Activated CD4-positive, alpha-beta memory T cell treated with anti-CD3 and anti-CD28 coated beads, Interleukin-2, amount 10 ng/mL, durations not matched to agents 7 days and 5 days (primary cell): ENCODE measurements around the gene FUT9. TPM values are rescaled to one million over a fixed set of nuclear protein-coding genes. Genes with fewer than 3 reads are reported as not detected.

ENCODE experiments used
- CTCF ChIA-PET: fragments of 350-600 bp; sonication (Branson Sonifier 250); formaldehyde crosslinking; loops from one replicate; lab custom pipeline; 2021; ENCODE audit warnings: antibody characterized with exemption, inconsistent platforms; lab: Charles Lee
- POLR2A ChIA-PET: fragments of 350-600 bp; sonication (Branson Sonifier 250); formaldehyde crosslinking; loops from one replicate; lab custom pipeline; 2021; ENCODE audit warnings: antibody characterized with exemption; lab: Charles Lee
- DNase-seq: peaks from one replicate; pipeline ENCODE4 v3.0.0-alpha.2; 2020
- H3K27ac Mint-ChIP-seq: one replicate; pipeline ENCODE4 v1.8.0; 2021; ENCODE audit warnings: mild to moderate bottlenecking, mixed read lengths
- H3K27me3 Mint-ChIP-seq: one replicate; pipeline ENCODE4 v1.8.0; 2021; ENCODE audit warnings: mixed read lengths
- H3K36me3 Mint-ChIP-seq: one replicate; pipeline ENCODE4 v1.8.0; 2021; ENCODE audit warnings: low read depth, mixed read lengths
- H3K4me1 Mint-ChIP-seq: one replicate; pipeline ENCODE4 v1.8.0; 2021; ENCODE audit warnings: mixed read lengths
- H3K4me3 Mint-ChIP-seq: one replicate; pipeline ENCODE4 v1.8.0; 2021; ENCODE audit warnings: mild to moderate bottlenecking, mixed read lengths
- H3K9me3 Mint-ChIP-seq: one replicate; pipeline ENCODE4 v1.8.0; 2021; ENCODE audit warnings: mixed read lengths
- total RNA-seq, 2 experiments: library from RNA; stranded (reverse); gene quantifications; one replicate each; pipeline ENCODE4 v1.2.3, GENCODE V29; 2021

FUT9 gene
- total RNA-seq, 2 experiments from 2014 or later: not detected

- POLR2A ChIA-PET: no interaction called here
- CTCF ChIA-PET: no interaction called here
- Mint-ChIP-seq H3K4me1 (no peaks in the 10 kb centered on the region), H3K36me3 (no peaks in the 10 kb centered on the region), H3K27ac (no peak overlapping the region), H3K27me3 (peaks cover 23% of the 10 kb centered on the region), H3K4me3 (no peak overlapping the region), H3K9me3 (no peaks in the 10 kb centered on the region)
- no peak for DNase-seq
Observed at GRCh38 chr6:96016334-96017069, 728 bp downstream of the FUT9 start.

DNA sequence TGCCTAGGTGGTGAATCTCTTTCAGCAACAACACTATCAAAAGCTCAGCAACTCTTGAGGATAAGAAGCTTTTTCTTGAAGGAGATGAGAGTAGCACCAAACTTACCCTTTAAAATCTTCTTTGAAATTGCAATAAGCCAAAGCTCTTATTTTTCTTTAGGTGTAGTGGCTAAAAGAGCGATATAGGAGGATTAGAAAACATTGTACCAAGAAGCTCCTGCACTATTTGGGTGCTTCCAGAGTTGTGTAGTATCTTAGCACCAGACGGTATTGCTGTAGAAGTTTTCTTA lies 1.2 kb downstream of the FUT9 start:
- no peaks in the 10 kb centered on the region for H3K36me3 Mint-ChIP-seq

GRCh38 chr6:96022225-96022624 lies 6.5 kb downstream of the FUT9 start:
- Mint-ChIP-seq H3K4me1 (no peaks in the 10 kb centered on the region), H3K4me3 (no peak overlapping the region), H3K27ac (no peak overlapping the region), H3K9me3 (no peaks in the 10 kb centered on the region), H3K36me3 (no peaks in the 10 kb centered on the region), H3K27me3 (peaks cover under 1% of the 10 kb centered on the region)
- ChIA-PET POLR2A (no interaction called here), CTCF (no interaction called here)
- no peak for DNase-seq

More for the DNA sequence above, 1.2 kb downstream of the FUT9 start:
- Mint-ChIP-seq H3K4me1 (no peaks in the 10 kb centered on the region), H3K9me3 (no peaks in the 10 kb centered on the region), H3K4me3 (no peak overlapping the region), H3K27me3 (peaks cover 23% of the 10 kb centered on the region), H3K27ac (no peak overlapping the region)
- DNase-seq: no peak
- ChIA-PET CTCF (no interaction called here), POLR2A (no interaction called here)

DNA sequence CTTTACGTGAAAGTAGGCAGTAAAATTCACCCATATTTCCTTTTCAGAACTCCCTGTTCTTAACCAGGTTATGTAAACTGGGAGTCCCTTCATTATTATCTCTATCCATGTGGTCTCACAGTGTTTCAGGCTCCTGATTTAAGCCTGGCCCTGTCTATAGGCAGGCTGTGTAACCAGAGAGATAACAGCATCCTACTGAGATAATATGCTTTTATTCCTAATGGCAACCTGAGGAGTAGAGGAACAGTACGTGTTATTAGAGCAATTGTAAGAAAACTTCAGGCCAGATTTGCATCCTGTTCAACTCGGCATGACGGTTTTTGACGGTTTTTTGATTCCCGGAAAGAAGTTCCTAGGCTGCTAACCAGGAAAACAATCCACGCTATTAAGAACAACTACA lies 16.9 kb downstream of the FUT9 start:
- Mint-ChIP-seq H3K4me1 (no peaks in the 10 kb centered on the region), H3K27me3 (no peaks in the 10 kb centered on the region), H3K27ac (no peak overlapping the region), H3K4me3 (no peak overlapping the region), H3K9me3 (no peaks in the 10 kb centered on the region), H3K36me3 (no peaks in the 10 kb centered on the region)
- ChIA-PET CTCF (no interaction called here), POLR2A (no interaction called here)
- DNase-seq: no peak

GRCh38 chr6:96051555-96051954 lies 35.8 kb downstream of the FUT9 start:
- Mint-ChIP-seq H3K9me3 (no peaks in the 10 kb centered on the region), H3K4me1 (no peaks in the 10 kb centered on the region), H3K4me3 (no peak overlapping the region), H3K36me3 (no peaks in the 10 kb centered on the region), H3K27me3 (no peaks in the 10 kb centered on the region), H3K27ac (no peak overlapping the region)
- CTCF ChIA-PET: no interaction called here
- POLR2A ChIA-PET: no interaction called here
- no peak for DNase-seq

- Mint-ChIP-seq H3K9me3 (no peaks in the 10 kb centered on the region), H3K27me3 (no peaks in the 10 kb centered on the region), H3K36me3 (no peaks in the 10 kb centered on the region), H3K27ac (no peak overlapping the region), H3K4me1 (no peaks in the 10 kb centered on the region), H3K4me3 (no peak overlapping the region)
- CTCF ChIA-PET: interaction anchor here (0.6 kb wide), 1 partner anchor 90 kb away, joined by 4 read pairs; no protein-coding TSS in a partner anchor
- no peak for DNase-seq
- POLR2A ChIA-PET: no interaction called here
Observed at GRCh38 chr6:96058082-96058481, 42.3 kb downstream of the FUT9 start.

- CTCF ChIA-PET: no interaction called here
- no peaks in the 10 kb centered on the region for H3K27me3 Mint-ChIP-seq
- no peaks in the 10 kb centered on the region for H3K4me1 Mint-ChIP-seq
- H3K27ac Mint-ChIP-seq: no peak overlapping the region
- H3K4me3 Mint-ChIP-seq: no peak overlapping the region
- POLR2A ChIA-PET: no interaction called here
- no peaks in the 10 kb centered on the region for H3K9me3 Mint-ChIP-seq
- no peak for DNase-seq
- no peaks in the 10 kb centered on the region for H3K36me3 Mint-ChIP-seq
Observed at GRCh38 chr6:96059586-96059985, 43.8 kb downstream of the FUT9 start.

GRCh38 chr6:96060249-96060648 lies 44.5 kb downstream of the FUT9 start:
- Mint-ChIP-seq H3K4me1 (no peaks in the 10 kb centered on the region), H3K27me3 (no peaks in the 10 kb centered on the region), H3K9me3 (no peaks in the 10 kb centered on the region), H3K4me3 (no peak overlapping the region), H3K27ac (no peak overlapping the region), H3K36me3 (no peaks in the 10 kb centered on the region)
- ChIA-PET CTCF (no interaction called here), POLR2A (no interaction called here)
- no peak for DNase-seq

DNA sequence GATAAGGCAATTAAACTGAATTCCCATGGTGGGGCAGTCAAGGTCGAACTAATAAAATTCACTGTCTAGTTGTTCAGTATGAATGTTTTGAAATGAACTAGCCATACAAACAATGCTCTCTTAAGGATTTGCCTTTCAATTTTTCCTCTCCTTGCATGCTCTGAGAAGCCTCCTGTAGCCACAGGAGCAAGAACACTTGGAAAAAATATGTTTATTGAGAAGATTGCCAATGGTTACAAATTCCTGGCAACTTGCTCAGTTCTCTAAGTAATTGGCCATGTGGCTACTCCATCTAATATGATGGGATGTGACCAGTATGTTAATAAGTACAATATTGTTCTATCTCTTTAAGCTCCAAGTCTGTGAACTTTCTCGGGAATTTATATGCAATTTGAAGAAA lies 49.4 kb downstream of the FUT9 start:
- no peaks in the 10 kb centered on the region for H3K4me1 Mint-ChIP-seq

GRCh38 chr6:96066376-96066775 lies 50.6 kb downstream of the FUT9 start:
- ChIA-PET CTCF (no interaction called here), POLR2A (no interaction called here)
- DNase-seq: no peak
- Mint-ChIP-seq H3K9me3 (no peaks in the 10 kb centered on the region), H3K36me3 (no peaks in the 10 kb centered on the region), H3K4me1 (no peaks in the 10 kb centered on the region), H3K27ac (no peak overlapping the region), H3K27me3 (no peaks in the 10 kb centered on the region), H3K4me3 (no peak overlapping the region)

More for the DNA sequence above, 49.4 kb downstream of the FUT9 start:
- POLR2A ChIA-PET: no interaction called here
- DNase-seq: no peak
- CTCF ChIA-PET: no interaction called here
- no peaks in the 10 kb centered on the region for H3K27me3 Mint-ChIP-seq
- H3K4me3 Mint-ChIP-seq: no peak overlapping the region
- no peaks in the 10 kb centered on the region for H3K9me3 Mint-ChIP-seq
- no peaks in the 10 kb centered on the region for H3K36me3 Mint-ChIP-seq
- no peak overlapping the region for H3K27ac Mint-ChIP-seq

GRCh38 chr6:96073555-96073954 lies 57.8 kb downstream of the FUT9 start:
- no peaks in the 10 kb centered on the region for H3K4me1 Mint-ChIP-seq
- DNase-seq: no peak
- no peak overlapping the region for H3K27ac Mint-ChIP-seq
- no peaks in the 10 kb centered on the region for H3K27me3 Mint-ChIP-seq
- no peak overlapping the region for H3K4me3 Mint-ChIP-seq
- H3K36me3 Mint-ChIP-seq: no peaks in the 10 kb centered on the region
- ChIA-PET POLR2A (no interaction called here), CTCF (no interaction called here)
- H3K9me3 Mint-ChIP-seq: no peaks in the 10 kb centered on the region

- Mint-ChIP-seq H3K4me1 (no peaks in the 10 kb centered on the region), H3K27ac (no peak overlapping the region), H3K9me3 (no peaks in the 10 kb centered on the region), H3K27me3 (no peaks in the 10 kb centered on the region), H3K4me3 (no peak overlapping the region), H3K36me3 (no peaks in the 10 kb centered on the region)
- no peak for DNase-seq
- ChIA-PET POLR2A (no interaction called here), CTCF (no interaction called here)
Observed at GRCh38 chr6:96074006-96074405, 58.2 kb downstream of the FUT9 start.

GRCh38 chr6:96075826-96076225 lies 60.1 kb downstream of the FUT9 start:
- CTCF ChIA-PET: no interaction called here
- H3K4me1 Mint-ChIP-seq: no peaks in the 10 kb centered on the region
- POLR2A ChIA-PET: no interaction called here
- no peak overlapping the region for H3K4me3 Mint-ChIP-seq
- H3K27ac Mint-ChIP-seq: no peak overlapping the region
- no peaks in the 10 kb centered on the region for H3K36me3 Mint-ChIP-seq
- no peak for DNase-seq
- no peaks in the 10 kb centered on the region for H3K9me3 Mint-ChIP-seq
- no peaks in the 10 kb centered on the region for H3K27me3 Mint-ChIP-seq

DNA sequence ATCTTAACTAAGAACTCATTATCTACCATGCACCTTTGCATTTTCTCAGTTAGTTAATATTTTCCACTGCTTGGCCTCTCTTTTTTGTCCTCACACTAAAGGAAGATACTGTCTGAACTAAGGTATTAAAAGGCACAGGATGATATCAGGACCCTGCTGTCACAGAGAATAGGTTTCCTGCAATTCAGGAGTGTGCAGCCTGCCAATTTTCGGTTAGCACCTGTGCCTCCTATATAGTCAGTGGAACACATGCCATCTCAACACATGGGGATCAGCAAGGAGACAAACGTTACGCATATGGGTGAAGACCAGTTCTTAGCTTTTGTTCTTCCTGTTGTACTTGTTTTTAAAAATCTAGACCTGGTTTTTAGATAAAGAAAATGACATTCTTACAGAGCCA lies 71.0 kb downstream of the FUT9 start:
- H3K36me3 Mint-ChIP-seq: no peaks in the 10 kb centered on the region
- DNase-seq: no peak
- no peaks in the 10 kb centered on the region for H3K9me3 Mint-ChIP-seq
- H3K4me1 Mint-ChIP-seq: no peaks in the 10 kb centered on the region
- H3K4me3 Mint-ChIP-seq: no peak overlapping the region
- POLR2A ChIA-PET: no interaction called here
- H3K27me3 Mint-ChIP-seq: no peaks in the 10 kb centered on the region
- H3K27ac Mint-ChIP-seq: no peak overlapping the region
- CTCF ChIA-PET: no interaction called here
